ENCODE data around the gene SHISA9. TPM values are rescaled to one million over a fixed set of nuclear protein-coding genes. Genes with fewer than 3 reads are reported as not detected.

Gene SHISA9
- total and polyA plus RNA-seq, 2 of the 4 experiments (the other 2 are of a cell fraction) = under 0.01 TPM; not detected in 1

DNA sequence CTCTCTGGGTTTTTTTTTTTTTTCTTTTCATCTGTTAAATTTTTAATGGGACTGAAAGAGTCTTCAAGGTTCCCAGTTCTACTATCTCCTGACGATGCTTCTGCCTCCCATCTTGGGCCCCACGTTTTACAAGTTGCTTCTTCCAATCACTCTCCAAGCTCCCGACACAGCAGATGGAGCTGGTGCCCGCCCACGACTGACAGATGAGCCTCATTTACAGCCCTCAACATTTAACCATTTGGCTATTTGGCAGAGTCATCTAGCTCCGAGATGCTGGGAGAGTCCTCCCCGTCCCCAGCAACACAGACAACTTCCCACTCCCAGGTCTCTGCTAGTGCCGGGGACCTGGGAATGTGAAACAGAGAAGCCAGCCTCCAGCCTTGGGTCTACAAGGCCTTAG is 276.9 kb downstream of the SHISA9 start:
- H3K4me2 ChIP-seq (ENCODE audit: low read depth, low read length) = no peak overlapping the region
- no peak overlapping the region for H3K4ac ChIP-seq (ENCODE audit: low read depth, low read length)
- H3K79me1 ChIP-seq (ENCODE audit: low read depth in 1 of 2, low read length in 2 of 2) = no peaks in the 10 kb centered on the region
- ChIA-PET POLR2A (ENCODE audit: unreplicated experiment) (no interaction called here), CTCF (interaction anchor here (0.6 kb wide), 1 partner anchor 107 kb away, joined by 3 read pairs; no protein-coding TSS in a partner anchor)
- dilution Hi-C loops (cut with HindIII; ENCODE audit: low sequenced_read_pairs, unreplicated experiment) (no loop called here), intact Hi-C loops (cut with micrococcal nuclease) (no loop called here), in situ Hi-C loops (cut with MboI; ENCODE audit: low sequenced_read_pairs) (no loop called here)
- H3K9me3 ChIP-seq (ENCODE audit: control insufficient read depth, insufficient read depth, low read length) = peaks cover 15% of the 10 kb centered on the region; the same call in 1 of the 2 replicates
- ATAC-seq (ENCODE audit: low read depth) = no peak
- H3K36me3 ChIP-seq (ENCODE audit: control insufficient read depth, insufficient read depth, low read length) = no peaks in the 10 kb centered on the region
- no peak overlapping the region for H3K4me3 ChIP-seq (ENCODE audit: insufficient read depth, low read depth, low read length)
- no peak overlapping the region for H3K18ac ChIP-seq (ENCODE audit: low read depth, low read length)
- no TSS peak for BruUV-seq (replicated peaks)
- no peak overlapping the region for H2BK5ac ChIP-seq (ENCODE audit: low read depth, low read length, poor library complexity, severe bottlenecking)
- H3K23ac ChIP-seq (ENCODE audit: low read depth, low read length) = no peak overlapping the region
- no peak overlapping the region for H3K56ac ChIP-seq (ENCODE audit: extremely low read depth, insufficient read depth, low read length)
- no peak overlapping the region for H2AK9ac ChIP-seq (replicated peaks; ENCODE audit: low read depth, low read length, poor library complexity)
- H2BK120ac ChIP-seq (ENCODE audit: low read depth, low read length) = no peak overlapping the region
- H3K9me1 ChIP-seq (ENCODE audit: insufficient read depth, low read length) = no peaks in the 10 kb centered on the region
- no peaks in the 10 kb centered on the region for H4K20me1 ChIP-seq (ENCODE audit: insufficient read depth, low read length)
- no peak overlapping the region for H2BK20ac ChIP-seq (ENCODE audit: low read depth, low read length)
- no peak overlapping the region for H4K91ac ChIP-seq (ENCODE audit: insufficient read depth, low read depth, low read length)
- H3K14ac ChIP-seq (replicated peaks; ENCODE audit: low read depth, low read length) = no peak overlapping the region
- H4K5ac ChIP-seq (ENCODE audit: low read depth, low read length) = no peak overlapping the region
- H3K27me3 ChIP-seq (ENCODE audit: control insufficient read depth, insufficient read depth, low read length) = no peaks in the 10 kb centered on the region
- no peak overlapping the region for H2BK15ac ChIP-seq (ENCODE audit: low read depth, low read length)
- no peak overlapping the region for H3K27ac ChIP-seq (ENCODE audit: insufficient read depth, low read length)
- no peak overlapping the region for H4K8ac ChIP-seq (ENCODE audit: low read depth in 2 of 2, low read length in 2 of 2)
- H3K4me1 ChIP-seq (ENCODE audit: control insufficient read depth, insufficient read depth, low read length) = no peaks in the 10 kb centered on the region
- H2AFZ ChIP-seq (replicated peaks; ENCODE audit: low read length, poor library complexity) = no peak overlapping the region
- no peak overlapping the region for H3K9ac ChIP-seq (ENCODE audit: low read depth, low read length)
- no peak for DNase-seq
- 27% methylated on average over 3 of the region's 8 CpGs; no CpG with 5 or more reads in 1 of the 2 experiments for WGBS, 2 experiments (ENCODE audit: extremely low coverage in 2 of 2, insufficient read length in 1 of 2)
- no peak for TF ChIP-seq FOS (IDR thresholded peaks at IDR 0.05; ENCODE audit: low read depth, low read length)
- TF ChIP-seq RFX5 (IDR thresholded peaks at IDR 0.05; ENCODE audit: low read depth, low read length) = no peak
- no peak for TF ChIP-seq SMC3 (IDR thresholded peaks at IDR 0.05; ENCODE audit: low read depth, low read length)
- TF ChIP-seq POLR2A (IDR thresholded peaks at IDR 0.05; ENCODE audit: low read depth, low read length) = no peak
- no peak for TF ChIP-seq NFE2L2 (IDR thresholded peaks at IDR 0.05; ENCODE audit: low read depth, low read length)
- no peak for TF ChIP-seq USF2 (IDR thresholded peaks at IDR 0.05; ENCODE audit: low read depth, low read length)
- no peak for TF ChIP-seq ELK1 (IDR thresholded peaks at IDR 0.05; ENCODE audit: borderline replicate concordance, low read depth, low read length)
- TF ChIP-seq RCOR1 (IDR thresholded peaks at IDR 0.05; ENCODE audit: insufficient replicate concordance, low read length) = no peak
- TF ChIP-seq MAZ (IDR thresholded peaks at IDR 0.05; ENCODE audit: borderline replicate concordance, low read depth, low read length) = no peak
- TF ChIP-seq CEBPB (IDR thresholded peaks at IDR 0.05; ENCODE audit: low read depth, low read length) = no peak
- no peak overlapping the region for H2AK5ac ChIP-seq (ENCODE audit: low read depth, low read length)
